ENCODE measurements around the gene MDH1. TPM values are rescaled to one million over a fixed set of nuclear protein-coding genes. Genes with fewer than 3 reads are reported as not detected.

The MDH1 gene
- total and polyA plus RNA-seq, 9 of the 15 experiments (the other 6 are each of a cell fraction or from before 2014, with no cell fraction given), result 191 to 1,225 (median 284) TPM

- H3K79me2 ChIP-seq (ENCODE audit: control insufficient read depth, insufficient read depth, low read length), result no peaks in the 10 kb centered on the region; the same call in 2 of the 3 replicates
- H3K27ac ChIP-seq (ENCODE audit: extremely low read depth, low read depth, low read length), result no peak overlapping the region
- in situ Hi-C loops (cut with MboI) (no loop called here), intact Hi-C loops (cut with micrococcal nuclease) (no loop called here)
- no peaks in the 10 kb centered on the region for H3K9me1 ChIP-seq (ENCODE audit: control insufficient read depth, insufficient read depth, low read length)
- H3K4me3 ChIP-seq, result no peak overlapping the region
- ATAC-seq (no peak), DNase-seq (ENCODE audit: extremely low read depth in 1 of 4, low spot score in 3 of 4) (no peak), FAIRE-seq (no peak)
- H3K27me3 ChIP-seq (ENCODE audit: control insufficient read depth in 2 of 2, insufficient read depth in 2 of 2, low read length in 2 of 2), result no peaks in the 10 kb centered on the region
- no TSS peak for BruUV-seq (replicated peaks)
- H3K4me2 ChIP-seq (ENCODE audit: insufficient read depth, low read length), result no peak overlapping the region
- ChIA-PET CTCF (ENCODE audit: low intra/inter-chr PET ratio) (no interaction called here), POLR2A (no interaction called here)
- H2AFZ ChIP-seq (ENCODE audit: low read depth, low read length), result no peak overlapping the region
- H3K9ac ChIP-seq (ENCODE audit: insufficient read depth in 1 of 2, low read depth in 2 of 2, low read length in 2 of 2), result no peak overlapping the region
- H3K4me1 ChIP-seq (replicated peaks in 1 of 2; ENCODE audit: control insufficient read depth in 2 of 2, insufficient read depth in 2 of 2, low read length in 2 of 2), result no peaks in the 10 kb centered on the region; a peak in 1 of 5 replicates
- 62% methylated on average over 3 of the region's 3 CpGs for WGBS (ENCODE audit: insufficient coverage, low coverage, missing lambda C conversion rate)
- no peaks in the 10 kb centered on the region for H4K20me1 ChIP-seq (replicated peaks; ENCODE audit: control insufficient read depth, insufficient read depth, low read length)
- no peaks in the 10 kb centered on the region for H3K9me3 ChIP-seq (replicated peaks; ENCODE audit: control insufficient read depth, insufficient read depth, low read depth, low read length)
- no peaks in the 10 kb centered on the region for H3K36me3 ChIP-seq (ENCODE audit: control insufficient read depth, insufficient read depth, low read length)
- TF ChIP-seq POLR2AphosphoS2 (IDR thresholded peaks at IDR 0.05; ENCODE audit: low read length), result no peak
Measured at GRCh38 chr2:63578767-63579166, 10.0 kb upstream of the MDH1 start.

GRCh38 chr2:63580651-63581297 is 8.0 kb upstream of the MDH1 start:
- 18% methylated on average over 4 of the region's 4 CpGs for WGBS (ENCODE audit: insufficient coverage, low coverage, missing lambda C conversion rate)
- in situ Hi-C loops (cut with MboI), result no loop called here
- Histone ChIP-seq H3K27ac (ENCODE audit: extremely low read depth, low read depth, low read length) (0 out of 3 replicates have a peak overlapping the region, but pooled peaks have one; percentile 3), H3K27me3 (ENCODE audit: control insufficient read depth in 2 of 2, insufficient read depth in 2 of 2, low read length in 2 of 2) (no peaks in the 10 kb centered on the region), H3K79me2 (ENCODE audit: control insufficient read depth, insufficient read depth, low read length) (no peaks in the 10 kb centered on the region; the same call in 2 of the 3 replicates), H3K9me3 (replicated peaks; ENCODE audit: control insufficient read depth, insufficient read depth, low read depth, low read length) (no peaks in the 10 kb centered on the region), H3K9ac (ENCODE audit: insufficient read depth in 1 of 2, low read depth in 2 of 2, low read length in 2 of 2) (no peak overlapping the region), H4K20me1 (replicated peaks; ENCODE audit: control insufficient read depth, insufficient read depth, low read length) (no peaks in the 10 kb centered on the region), H3K4me3 (no peak overlapping the region), H3K36me3 (ENCODE audit: control insufficient read depth, insufficient read depth, low read length) (no peaks in the 10 kb centered on the region), H2AFZ (ENCODE audit: low read depth, low read length) (peak overlapping the region; percentile 63), H3K9me1 (ENCODE audit: control insufficient read depth, insufficient read depth, low read length) (no peaks in the 10 kb centered on the region), H3K4me1 (replicated peaks in 1 of 2; ENCODE audit: control insufficient read depth in 2 of 2, insufficient read depth in 2 of 2, low read length in 2 of 2) (no peaks in the 10 kb centered on the region; a peak in 1 of 5 replicates), H3K4me2 (ENCODE audit: insufficient read depth, low read length) (peak overlapping the region; percentile 25; the same call in 1 of the 2 replicates)
- FAIRE-seq (no peak), ATAC-seq (peak; percentile 20; the same call in 2 of the 3 replicates), DNase-seq (ENCODE audit: extremely low read depth in 1 of 4, low spot score in 3 of 4) (no peak)
- BruUV-seq (replicated peaks), result no TSS peak
- ChIA-PET CTCF (ENCODE audit: low intra/inter-chr PET ratio) (no interaction called here), POLR2A (interaction anchor here (0.7 kb wide), 1 partner anchor 31 kb away, joined by 3 read pairs; no protein-coding TSS in a partner anchor)
- intact Hi-C loops (cut with micrococcal nuclease), result loop anchor here (10.0 kb wide), 1 partner anchor 264 kb away; the partner anchor contains the start of gene UGP2
- TF ChIP-seq CHD7 (IDR thresholded peaks at IDR 0.05; ENCODE audit: low read depth, low read length), result no peak
- TF ChIP-seq ATF7 (IDR thresholded peaks at IDR 0.05), result no peak

Data from K562 (cell line).